Measurements from ENCODE around the gene MYO15A.

MYO15A gene

DNA sequence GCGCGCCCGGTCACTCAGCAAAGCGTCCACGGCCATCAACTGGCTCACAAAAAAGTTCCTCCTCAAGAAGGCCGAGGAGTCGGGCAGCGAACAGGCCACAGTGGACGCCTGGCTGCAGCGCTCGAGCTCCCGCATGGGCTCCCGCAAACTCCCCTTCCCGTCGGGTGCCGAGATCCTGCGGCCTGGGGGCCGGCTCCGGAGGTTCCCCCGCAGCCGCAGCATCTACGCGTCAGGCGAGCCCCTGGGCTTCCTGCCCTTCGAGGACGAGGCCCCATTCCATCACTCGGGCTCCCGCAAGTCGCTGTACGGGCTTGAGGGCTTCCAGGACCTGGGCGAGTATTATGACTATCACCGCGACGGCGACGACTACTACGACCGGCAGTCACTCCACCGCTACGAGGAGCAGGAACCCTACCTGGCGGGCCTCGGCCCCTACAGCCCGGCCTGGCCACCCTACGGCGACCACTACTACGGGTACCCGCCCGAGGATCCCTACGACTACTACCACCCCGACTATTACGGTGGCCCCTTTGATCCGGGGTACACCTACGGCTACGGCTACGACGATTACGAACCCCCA is 10.7 kb downstream of the MYO15A start:
- Histone ChIP-seq H3K9me3 (ENCODE audit: low read length) (no peaks in the 10 kb centered on the region), H3K4me3 (ENCODE audit: low read depth in 1 of 2, low read length in 2 of 2) (no peak overlapping the region), H3K27me3 (ENCODE audit: control insufficient read depth in 1 of 2, insufficient read depth in 2 of 2, low read length in 2 of 2) (no peaks in the 10 kb centered on the region), H3K9ac (ENCODE audit: low read length) (no peak overlapping the region), H3K36me3 (ENCODE audit: insufficient read depth, low read length) (no peaks in the 10 kb centered on the region), H3K4me1 (ENCODE audit: insufficient read depth, low read length) (no peaks in the 10 kb centered on the region), H3K27ac (ENCODE audit: low read depth, low read length) (no peak overlapping the region)

DNA sequence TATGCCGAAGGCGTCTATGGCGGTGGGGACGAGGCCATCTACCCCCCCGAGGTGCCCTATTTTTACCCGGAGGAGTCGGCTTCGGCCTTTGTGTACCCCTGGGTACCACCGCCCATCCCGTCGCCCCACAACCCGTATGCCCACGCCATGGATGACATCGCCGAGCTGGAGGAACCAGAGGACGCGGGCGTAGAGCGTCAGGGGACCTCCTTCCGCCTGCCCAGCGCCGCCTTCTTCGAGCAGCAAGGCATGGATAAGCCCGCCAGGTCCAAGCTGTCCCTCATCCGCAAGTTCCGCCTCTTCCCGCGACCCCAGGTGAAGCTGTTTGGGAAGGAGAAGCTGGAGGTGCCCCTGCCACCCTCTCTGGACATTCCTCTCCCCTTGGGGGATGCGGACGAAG is 11.4 kb downstream of the MYO15A start:
- Histone ChIP-seq H3K27ac (ENCODE audit: low read depth, low read length) (no peak overlapping the region), H3K36me3 (ENCODE audit: insufficient read depth, low read length) (no peaks in the 10 kb centered on the region), H3K4me1 (ENCODE audit: insufficient read depth, low read length) (no peaks in the 10 kb centered on the region), H3K4me3 (ENCODE audit: low read depth in 1 of 2, low read length in 2 of 2) (no peak overlapping the region), H3K9me3 (ENCODE audit: low read length) (no peaks in the 10 kb centered on the region), H3K27me3 (ENCODE audit: control insufficient read depth in 1 of 2, insufficient read depth in 2 of 2, low read length in 2 of 2) (no peaks in the 10 kb centered on the region), H3K9ac (ENCODE audit: low read length) (no peak overlapping the region)

DNA sequence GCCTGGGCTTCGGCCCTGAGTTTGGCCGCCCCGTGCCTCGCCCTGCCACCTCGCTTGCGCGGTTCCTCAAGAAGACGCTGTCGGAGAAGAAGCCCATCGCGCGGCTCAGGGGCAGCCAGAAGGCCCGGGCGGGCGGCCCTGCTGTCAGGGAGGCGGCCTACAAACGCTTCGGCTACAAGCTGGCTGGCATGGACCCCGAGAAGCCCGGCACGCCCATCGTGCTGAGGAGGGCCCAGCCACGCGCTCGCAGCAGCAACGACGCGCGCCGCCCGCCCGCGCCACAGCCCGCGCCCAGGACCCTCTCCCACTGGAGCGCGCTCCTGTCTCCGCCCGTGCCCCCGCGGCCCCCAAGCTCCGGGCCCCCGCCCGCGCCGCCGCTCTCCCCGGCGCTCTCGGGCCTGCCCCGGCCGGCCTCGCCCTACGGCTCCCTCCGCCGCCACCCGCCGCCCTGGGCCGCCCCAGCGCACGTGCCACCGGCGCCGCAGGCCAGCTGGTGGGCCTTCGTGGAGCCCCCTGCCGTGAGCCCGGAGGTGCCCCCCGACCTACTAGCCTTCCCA is 12.0 kb downstream of the MYO15A start:
- no peaks in the 10 kb centered on the region for H3K36me3 ChIP-seq (ENCODE audit: insufficient read depth, low read length)
- H3K4me3 ChIP-seq (ENCODE audit: low read depth in 1 of 2, low read length in 2 of 2), result no peak overlapping the region
- H3K9me3 ChIP-seq (ENCODE audit: low read length), result no peaks in the 10 kb centered on the region
- H3K27me3 ChIP-seq (ENCODE audit: control insufficient read depth in 1 of 2, insufficient read depth in 2 of 2, low read length in 2 of 2), result no peaks in the 10 kb centered on the region
- H3K4me1 ChIP-seq (ENCODE audit: insufficient read depth, low read length), result no peaks in the 10 kb centered on the region
- no peak overlapping the region for H3K9ac ChIP-seq (ENCODE audit: low read length)
- H3K27ac ChIP-seq (ENCODE audit: low read depth, low read length), result no peak overlapping the region

DNA sequence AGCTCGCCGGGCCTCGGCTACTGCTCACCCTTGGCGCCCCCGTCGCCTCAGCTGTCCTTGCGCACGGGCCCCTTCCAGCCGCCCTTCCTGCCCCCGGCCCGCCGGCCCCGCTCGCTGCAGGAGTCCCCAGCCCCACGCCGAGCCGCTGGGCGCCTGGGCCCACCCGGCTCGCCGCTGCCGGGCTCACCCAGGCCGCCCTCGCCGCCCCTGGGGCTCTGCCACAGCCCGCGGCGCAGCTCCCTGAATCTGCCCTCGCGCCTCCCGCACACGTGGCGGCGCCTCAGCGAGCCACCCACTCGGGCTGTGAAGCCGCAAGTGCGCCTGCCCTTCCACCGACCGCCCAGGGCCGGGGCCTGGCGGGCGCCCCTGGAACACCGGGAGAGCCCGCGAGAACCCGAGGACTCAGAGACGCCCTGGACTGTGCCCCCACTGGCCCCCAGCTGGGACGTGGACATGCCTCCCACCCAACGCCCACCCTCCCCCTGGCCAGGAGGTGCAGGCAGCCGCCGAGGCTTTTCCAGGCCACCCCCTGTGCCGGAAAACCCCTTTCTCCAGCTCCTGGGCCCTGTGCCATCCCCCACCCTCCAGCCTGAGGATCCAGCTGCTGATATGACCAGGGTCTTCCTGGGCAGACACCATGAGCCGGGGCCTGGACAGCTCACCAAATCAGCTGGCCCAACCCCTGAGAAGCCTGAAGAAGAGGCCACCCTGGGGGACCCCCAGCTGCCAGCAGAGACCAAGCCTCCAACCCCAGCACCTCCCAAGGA is 12.8 kb downstream of the MYO15A start:
- no peaks in the 10 kb centered on the region for H3K27me3 ChIP-seq (ENCODE audit: control insufficient read depth in 1 of 2, insufficient read depth in 2 of 2, low read length in 2 of 2)
- H3K4me3 ChIP-seq (ENCODE audit: low read depth in 1 of 2, low read length in 2 of 2), result no peak overlapping the region
- no peak overlapping the region for H3K27ac ChIP-seq (ENCODE audit: low read depth, low read length)
- no peaks in the 10 kb centered on the region for H3K36me3 ChIP-seq (ENCODE audit: insufficient read depth, low read length)
- H3K4me1 ChIP-seq (ENCODE audit: insufficient read depth, low read length), result no peaks in the 10 kb centered on the region
- H3K9ac ChIP-seq (ENCODE audit: low read length), result no peak overlapping the region
- H3K9me3 ChIP-seq (ENCODE audit: low read length), result no peaks in the 10 kb centered on the region

DNA sequence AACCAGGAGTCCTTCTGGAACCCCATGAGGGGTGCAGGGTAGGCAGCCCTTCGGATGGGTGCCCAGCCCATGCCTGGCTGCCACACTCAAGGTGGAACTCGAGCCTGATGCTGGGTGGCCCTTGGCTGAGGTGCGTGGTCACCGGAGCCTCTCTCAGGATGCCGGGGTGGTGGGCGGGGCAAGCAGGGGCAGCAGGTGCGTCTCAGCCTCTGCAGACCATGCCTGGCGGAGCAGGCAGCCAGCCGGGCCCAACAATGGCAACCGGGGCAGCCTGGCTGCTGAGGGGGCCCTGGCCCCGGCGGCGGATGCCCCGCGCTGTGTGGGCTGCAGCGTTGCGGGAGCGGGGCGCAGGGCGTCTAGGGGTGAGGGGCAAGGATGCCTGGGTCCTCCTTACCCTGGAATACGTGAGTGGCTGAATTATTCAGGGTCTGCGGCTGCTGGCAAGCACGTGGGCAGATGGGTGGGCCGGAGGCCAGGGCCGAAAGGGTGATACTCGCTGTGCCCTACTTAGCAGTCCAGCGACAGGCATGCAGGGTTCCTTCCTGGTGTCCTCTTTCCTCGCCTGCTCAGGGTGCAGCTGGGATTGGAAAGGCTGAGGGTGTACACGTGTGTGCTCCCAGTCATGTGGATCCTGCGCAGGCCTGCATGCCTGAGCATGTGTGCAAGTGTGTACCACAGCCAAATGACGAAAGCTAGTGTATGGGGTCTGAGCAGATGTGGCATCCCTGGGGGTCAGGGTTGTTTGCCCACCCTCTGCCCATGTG is 14.6 kb downstream of the MYO15A start:
- Histone ChIP-seq H3K9ac (ENCODE audit: low read length) (no peak overlapping the region), H3K36me3 (ENCODE audit: insufficient read depth, low read length) (no peaks in the 10 kb centered on the region), H3K27ac (ENCODE audit: low read depth, low read length) (no peak overlapping the region), H3K4me1 (ENCODE audit: insufficient read depth, low read length) (no peaks in the 10 kb centered on the region), H3K27me3 (ENCODE audit: control insufficient read depth in 1 of 2, insufficient read depth in 2 of 2, low read length in 2 of 2) (no peaks in the 10 kb centered on the region), H3K9me3 (ENCODE audit: low read length) (no peaks in the 10 kb centered on the region), H3K4me3 (ENCODE audit: low read depth in 1 of 2, low read length in 2 of 2) (no peak overlapping the region)

DNA sequence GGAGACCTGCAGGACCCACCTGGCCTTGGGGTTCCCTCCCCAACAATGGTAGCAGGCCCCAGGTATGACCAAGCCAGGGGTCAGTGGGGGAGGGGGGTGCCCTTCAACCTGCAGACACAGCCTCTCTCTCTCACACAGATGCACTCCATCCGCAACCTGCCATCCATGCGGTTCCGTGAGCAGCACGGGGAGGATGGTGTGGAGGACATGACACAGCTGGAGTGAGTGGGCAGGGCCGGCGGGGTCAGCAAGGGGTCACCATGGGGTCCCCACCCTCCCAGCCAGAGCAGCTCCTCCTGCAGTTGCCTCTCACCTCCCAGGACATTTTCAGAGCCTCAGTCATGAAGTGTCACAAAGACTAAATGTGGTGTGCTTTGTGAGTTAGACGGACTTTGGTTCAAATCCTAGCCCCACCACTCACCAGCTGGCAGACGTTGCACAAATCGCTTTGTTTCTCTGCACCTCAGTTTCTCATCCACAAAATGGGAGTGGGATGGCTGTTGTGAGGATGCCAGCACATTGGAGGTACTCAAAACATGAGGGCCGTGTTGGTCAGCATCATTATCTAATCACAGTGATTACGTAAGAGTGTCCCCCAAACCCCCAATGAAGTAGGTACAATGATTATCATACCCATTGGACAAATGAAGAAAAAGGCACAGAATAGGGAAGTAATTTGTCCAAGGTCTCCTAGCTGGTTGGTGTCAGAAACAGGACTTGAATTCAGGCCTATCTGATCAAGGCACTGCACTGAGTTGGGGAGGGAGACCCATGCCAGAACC is 16.0 kb downstream of the MYO15A start:
- Histone ChIP-seq H3K27me3 (ENCODE audit: control insufficient read depth in 1 of 2, insufficient read depth in 2 of 2, low read length in 2 of 2) (no peaks in the 10 kb centered on the region), H3K27ac (ENCODE audit: low read depth, low read length) (no peak overlapping the region), H3K4me1 (ENCODE audit: insufficient read depth, low read length) (no peaks in the 10 kb centered on the region), H3K36me3 (ENCODE audit: insufficient read depth, low read length) (no peaks in the 10 kb centered on the region), H3K9me3 (ENCODE audit: low read length) (no peaks in the 10 kb centered on the region), H3K9ac (ENCODE audit: low read length) (no peak overlapping the region), H3K4me3 (ENCODE audit: low read depth in 1 of 2, low read length in 2 of 2) (no peak overlapping the region)

DNA sequence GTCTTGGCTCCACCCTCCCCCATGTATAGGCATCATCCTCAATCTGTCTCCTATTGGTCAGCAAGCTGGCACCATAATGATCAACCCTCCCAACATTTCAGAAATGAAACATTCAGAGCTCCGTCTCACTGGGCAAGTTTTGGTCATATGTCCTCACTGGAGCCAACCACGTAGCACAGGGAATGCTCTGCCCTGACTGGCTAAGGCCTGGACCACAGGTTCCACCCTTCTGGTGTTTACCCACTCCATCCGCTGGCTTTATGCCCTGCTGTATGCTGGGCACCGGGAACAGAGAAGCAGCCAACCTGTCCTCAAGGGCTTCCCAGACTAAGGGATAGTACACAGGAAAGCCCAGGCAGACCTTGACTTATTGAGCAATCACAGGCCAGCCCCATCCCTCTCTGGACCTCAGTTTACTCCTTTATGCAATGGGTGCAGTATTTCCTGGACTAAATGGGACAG is 20.5 kb downstream of the MYO15A start:
- Histone ChIP-seq H3K4me1 (ENCODE audit: insufficient read depth, low read length) (no peaks in the 10 kb centered on the region), H3K9me3 (ENCODE audit: low read length) (no peaks in the 10 kb centered on the region), H3K27me3 (ENCODE audit: control insufficient read depth in 1 of 2, insufficient read depth in 2 of 2, low read length in 2 of 2) (no peaks in the 10 kb centered on the region), H3K36me3 (ENCODE audit: insufficient read depth, low read length) (no peaks in the 10 kb centered on the region), H3K4me3 (ENCODE audit: low read depth in 1 of 2, low read length in 2 of 2) (no peak overlapping the region), H3K27ac (ENCODE audit: low read depth, low read length) (no peak overlapping the region), H3K9ac (ENCODE audit: low read length) (no peak overlapping the region)

DNA sequence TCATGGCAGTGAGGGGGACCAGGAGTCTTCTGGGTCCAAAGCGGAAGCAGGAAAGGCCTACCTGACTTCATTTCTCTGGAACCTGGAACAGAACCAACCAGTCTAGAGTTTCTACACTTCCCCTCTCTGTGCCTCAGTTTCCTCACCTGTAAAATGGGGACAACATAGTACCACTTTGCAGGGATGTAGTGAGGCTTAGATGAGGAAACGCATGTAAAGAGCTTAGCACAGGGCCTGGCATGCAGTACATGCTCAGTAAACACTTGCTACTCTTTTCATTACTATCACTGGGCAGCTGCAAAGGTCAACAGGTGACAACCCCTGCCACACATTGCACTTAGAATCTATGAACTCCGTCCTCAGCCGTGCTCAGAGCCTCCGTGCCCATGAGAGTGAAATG is 24.2 kb downstream of the MYO15A start:
- Histone ChIP-seq H3K36me3 (ENCODE audit: insufficient read depth, low read length) (no peaks in the 10 kb centered on the region), H3K9me3 (ENCODE audit: low read length) (no peaks in the 10 kb centered on the region), H3K4me1 (ENCODE audit: insufficient read depth, low read length) (no peaks in the 10 kb centered on the region), H3K9ac (ENCODE audit: low read length) (no peak overlapping the region), H3K27ac (ENCODE audit: low read depth, low read length) (no peak overlapping the region), H3K4me3 (ENCODE audit: low read depth in 1 of 2, low read length in 2 of 2) (no peak overlapping the region), H3K27me3 (ENCODE audit: control insufficient read depth in 1 of 2, insufficient read depth in 2 of 2, low read length in 2 of 2) (no peaks in the 10 kb centered on the region)

DNA sequence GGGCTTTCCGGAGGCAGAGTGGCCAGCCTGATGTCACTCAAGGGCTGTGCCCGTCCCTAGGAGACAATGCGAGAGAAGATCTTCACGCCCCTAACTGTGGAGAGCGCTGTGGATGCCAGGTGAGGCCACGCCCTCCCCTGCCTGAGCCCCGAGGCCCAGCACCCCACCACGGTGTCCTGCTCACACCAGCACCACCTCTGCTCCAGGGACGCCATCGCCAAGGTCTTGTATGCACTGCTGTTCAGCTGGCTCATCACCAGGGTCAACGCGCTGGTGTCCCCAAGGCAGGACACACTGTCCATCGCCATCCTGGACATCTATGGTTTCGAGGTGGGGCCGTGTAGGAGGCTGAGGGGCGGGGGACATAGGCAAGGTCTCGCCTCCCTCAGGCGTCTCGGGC is 27.8 kb downstream of the MYO15A start:
- Histone ChIP-seq H3K9me3 (ENCODE audit: low read length) (no peaks in the 10 kb centered on the region), H3K36me3 (ENCODE audit: insufficient read depth, low read length) (no peaks in the 10 kb centered on the region), H3K4me1 (ENCODE audit: insufficient read depth, low read length) (no peaks in the 10 kb centered on the region), H3K27me3 (ENCODE audit: control insufficient read depth in 1 of 2, insufficient read depth in 2 of 2, low read length in 2 of 2) (no peaks in the 10 kb centered on the region), H3K4me3 (ENCODE audit: low read depth in 1 of 2, low read length in 2 of 2) (no peak overlapping the region), H3K9ac (ENCODE audit: low read length) (no peak overlapping the region), H3K27ac (ENCODE audit: low read depth, low read length) (no peak overlapping the region)

DNA sequence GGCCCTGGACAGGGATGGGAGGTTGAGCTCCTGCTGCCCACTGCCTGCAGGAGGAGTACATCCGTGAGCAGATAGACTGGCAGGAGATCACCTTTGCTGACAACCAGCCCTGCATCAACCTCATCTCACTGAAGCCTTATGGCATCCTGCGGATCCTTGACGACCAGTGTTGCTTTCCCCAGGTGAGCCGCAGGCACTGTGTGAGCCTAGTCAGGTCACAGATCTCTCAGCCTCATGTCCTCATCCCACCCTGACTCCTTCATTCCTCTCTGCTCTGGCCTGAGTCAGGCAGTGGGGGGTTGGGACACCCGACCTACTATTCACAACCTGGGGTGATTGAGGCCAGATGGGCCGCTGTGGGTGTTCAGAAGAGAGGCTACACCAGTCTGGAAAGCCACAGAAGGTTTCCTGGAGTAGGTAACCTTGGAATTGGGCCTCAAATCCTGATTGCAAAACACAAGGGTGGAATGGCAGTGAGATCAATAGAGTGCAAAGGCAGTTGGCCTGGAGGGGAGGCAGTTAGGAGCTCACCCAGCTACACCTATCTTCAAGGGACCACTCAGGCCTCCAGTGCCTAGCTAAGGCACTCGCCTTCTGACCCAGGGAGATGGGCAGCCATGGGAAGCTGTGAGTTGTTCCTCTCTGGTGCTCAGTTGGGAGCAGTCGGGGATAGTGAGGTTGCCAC is 29.7 kb downstream of the MYO15A start:
- H3K27me3 ChIP-seq (ENCODE audit: control insufficient read depth in 1 of 2, insufficient read depth in 2 of 2, low read length in 2 of 2), result peaks cover 0 to 13% of the 10 kb centered on the region in 2 donors
- no peak overlapping the region for H3K4me3 ChIP-seq (ENCODE audit: low read depth in 1 of 2, low read length in 2 of 2)
- no peaks in the 10 kb centered on the region for H3K9me3 ChIP-seq (ENCODE audit: low read length)
- H3K4me1 ChIP-seq (ENCODE audit: insufficient read depth, low read length), result no peaks in the 10 kb centered on the region
- no peak overlapping the region for H3K27ac ChIP-seq (ENCODE audit: low read depth, low read length)
- no peak overlapping the region for H3K9ac ChIP-seq (ENCODE audit: low read length)
- no peaks in the 10 kb centered on the region for H3K36me3 ChIP-seq (ENCODE audit: insufficient read depth, low read length)
